Trophoblast cell (in vitro differentiated cells and primary cell): ENCODE results near the gene ADAM15.
A peak's percentile ranks its signal among the peaks of the same experiment; 100 is the strongest.

ENCODE experiments used
- DNase-seq, 2 donors: peaks; one replicate each; pipeline ENCODE4 v3.0.0-alpha.2; 2016
- H2AFZ ChIP-seq: 2 replicates; pipeline ENCODE4 v1.6.1; 2013; ENCODE audit warnings: low read length, moderate library complexity, mild to moderate bottlenecking; ENCODE audit not compliant: insufficient read depth, poor library complexity
- H2AK5ac ChIP-seq: 2 replicates; pipeline ENCODE4 v1.6.1; 2013; ENCODE audit warnings: mild to moderate bottlenecking, low read length
- H2BK120ac ChIP-seq: 2 replicates; pipeline ENCODE4 v1.6.1; 2013; ENCODE audit warnings: low read length, mild to moderate bottlenecking, moderate library complexity; ENCODE audit not compliant: insufficient read depth, poor library complexity
- H2BK12ac ChIP-seq: 2 replicates; pipeline ENCODE4 v1.6.1; 2013; ENCODE audit warnings: mild to moderate bottlenecking, low read length, moderate library complexity
- H2BK5ac ChIP-seq: 2 replicates; pipeline ENCODE4 v1.6.1; 2013; ENCODE audit warnings: low read length, low read depth, moderate library complexity, mild to moderate bottlenecking; ENCODE audit not compliant: poor library complexity
- H3K14ac ChIP-seq: 2 replicates; pipeline ENCODE4 v1.6.1; 2013; ENCODE audit warnings: mild to moderate bottlenecking, low read length
- H3K18ac ChIP-seq: 2 replicates; pipeline ENCODE4 v1.6.1; 2013; ENCODE audit warnings: mild to moderate bottlenecking, low read length
- H3K23ac ChIP-seq: 2 replicates; pipeline ENCODE4 v1.6.1; 2013; ENCODE audit warnings: low read length
- H3K27ac ChIP-seq: 2 replicates; pipeline ENCODE4 v1.5.1; 2013; ENCODE audit warnings: low read depth, mild to moderate bottlenecking, inconsistent platforms, low read length, moderate library complexity
- H3K27me3 ChIP-seq: 2 replicates; pipeline ENCODE4 v1.6.1; 2013; ENCODE audit warnings: inconsistent platforms, mild to moderate bottlenecking, low read length, moderate library complexity; ENCODE audit not compliant: insufficient read depth
- H3K36me3 ChIP-seq, 2 experiments: 1 replicate in 1 of 2; 2 replicates in 1 of 2; pipeline ENCODE4 v1.6.1; 2013; ENCODE audit warnings: low read length in 2 of 2, mild to moderate bottlenecking in 2 of 2, moderate library complexity in 1 of 2; ENCODE audit not compliant: insufficient read depth in 2 of 2, control insufficient read depth in 1 of 2
- H3K4ac ChIP-seq: 2 replicates; pipeline ENCODE4 v1.6.1; 2013; ENCODE audit warnings: low read depth, mild to moderate bottlenecking, low read length, moderate library complexity
- H3K4me1 ChIP-seq, 2 experiments: 1 replicate in 1 of 2; 2 replicates in 1 of 2; pipeline ENCODE4 v1.6.1; 2013; ENCODE audit warnings: low read length in 2 of 2, mild to moderate bottlenecking in 2 of 2, moderate library complexity in 1 of 2; ENCODE audit not compliant: insufficient read depth in 2 of 2, control insufficient read depth in 1 of 2
- H3K4me2 ChIP-seq: 2 replicates; pipeline ENCODE4 v1.6.1; 2013; ENCODE audit warnings: inconsistent platforms, mild to moderate bottlenecking, low read length, moderate library complexity
- H3K4me3 ChIP-seq: 2 replicates; pipeline ENCODE4 v1.5.1; 2013; ENCODE audit warnings: mild to moderate bottlenecking, low read depth, low read length, inconsistent platforms
- H3K79me1 ChIP-seq: one replicate; pipeline ENCODE4 v1.6.1; 2013; ENCODE audit warnings: low read length
- H3K79me2 ChIP-seq: 2 replicates; pipeline ENCODE4 v1.6.1; 2013; ENCODE audit warnings: low read length, mild to moderate bottlenecking; ENCODE audit not compliant: control insufficient read depth, insufficient read depth, poor library complexity
- H3K9ac ChIP-seq: 2 replicates; pipeline ENCODE4 v1.6.1; 2013; ENCODE audit warnings: mild to moderate bottlenecking, low read length
- H3K9me3 ChIP-seq: 2 replicates; pipeline ENCODE4 v1.6.1; 2013; ENCODE audit warnings: low read depth, mild to moderate bottlenecking, control low read depth, inconsistent platforms, low read length; ENCODE audit not compliant: insufficient read depth
- H4K12ac ChIP-seq: 2 replicates; pipeline ENCODE4 v1.6.1; 2013; ENCODE audit warnings: low read depth, mild to moderate bottlenecking, low read length, moderate library complexity
- H4K8ac ChIP-seq: 2 replicates; pipeline ENCODE4 v1.6.1; 2013; ENCODE audit warnings: low read depth, mild to moderate bottlenecking, low read length, moderate library complexity
- H4K91ac ChIP-seq: one replicate; pipeline ENCODE4 v1.6.1; 2013; ENCODE audit warnings: low read depth, mild to moderate bottlenecking, low read length, moderate library complexity
- WGBS: extraction: QIAGEN DNeasy Blood & Tissue Kit; methylation state at CpG from one replicate; pipeline ENCODE4 v1.1.7; 2013; ENCODE audit warnings: missing lambda C conversion rate; ENCODE audit not compliant: insufficient read length, insufficient coverage; ENCODE audit errors: extremely low coverage; 5-methylcytosine and 5-hydroxymethylcytosine counted together

ADAM15 gene

GRCh38 chr1:155108296-155108695 is 57.2 kb downstream of the ADAM15 start:
- no peak overlapping the region for H3K4me2 ChIP-seq
- no peak overlapping the region for H3K18ac ChIP-seq
- no peak overlapping the region for H3K27ac ChIP-seq
- H2BK12ac ChIP-seq, result no peak overlapping the region
- no peak overlapping the region for H2AK5ac ChIP-seq
- H3K79me1 ChIP-seq, result peaks cover 8% of the 10 kb centered on the region
- no peak overlapping the region for H3K4ac ChIP-seq
- H3K23ac ChIP-seq, result no peak overlapping the region
- WGBS, result no CpG with 5 or more reads among the region's 5 CpGs
- H3K4me1 ChIP-seq, result peaks cover 8 to 13% of the 10 kb centered on the region in 2 experiments
- H3K9ac ChIP-seq, result no peak overlapping the region
- DNase-seq, result no peak
- no peak overlapping the region for H4K8ac ChIP-seq
- H2AFZ ChIP-seq, result no peak overlapping the region
- H3K9me3 ChIP-seq, result no peaks in the 10 kb centered on the region
- no peak overlapping the region for H3K4me3 ChIP-seq
- no peak overlapping the region for H2BK120ac ChIP-seq
- no peak overlapping the region for H4K12ac ChIP-seq
- no peaks in the 10 kb centered on the region for H3K27me3 ChIP-seq
- H2BK5ac ChIP-seq, result no peak overlapping the region
- no peak overlapping the region for H3K14ac ChIP-seq
- H4K91ac ChIP-seq, result peak overlapping the region; percentile 28
- no peaks in the 10 kb centered on the region for H3K36me3 ChIP-seq
- peaks cover 2% of the 10 kb centered on the region for H3K79me2 ChIP-seq

- DNase-seq, result no peak
- WGBS, result no CpG with 5 or more reads among the region's 8 CpGs
- H2BK12ac ChIP-seq, result no peak overlapping the region
Observed at GRCh38 chr1:155110381-155110780, 59.3 kb downstream of the ADAM15 start.

GRCh38 chr1:155110826-155111225 is 59.7 kb downstream of the ADAM15 start:
- Histone ChIP-seq H2BK5ac (no peak overlapping the region), H3K79me1 (peaks cover 10% of the 10 kb centered on the region), H3K4me2 (no peak overlapping the region), H2BK12ac (no peak overlapping the region), H3K14ac (no peak overlapping the region), H3K9me3 (no peaks in the 10 kb centered on the region), H3K4ac (no peak overlapping the region), H4K91ac (no peak overlapping the region), H3K23ac (no peak overlapping the region), H3K9ac (no peak overlapping the region), H3K36me3 (no peaks in the 10 kb centered on the region), H3K27ac (no peak overlapping the region), H3K4me3 (no peak overlapping the region), H3K27me3 (no peaks in the 10 kb centered on the region), H2AFZ (no peak overlapping the region), H4K12ac (no peak overlapping the region), H3K4me1 (peaks cover 9 to 16% of the 10 kb centered on the region in 2 experiments), H2AK5ac (no peak overlapping the region), H3K18ac (no peak overlapping the region), H4K8ac (no peak overlapping the region), H3K79me2 (peaks cover 2% of the 10 kb centered on the region), H2BK120ac (no peak overlapping the region)
- no peak for DNase-seq
- no CpG with 5 or more reads among the region's 8 CpGs for WGBS

More at GRCh38 chr1:155110381-155110780, 59.3 kb downstream of the ADAM15 start:
- H3K79me1 ChIP-seq, result peaks cover 10% of the 10 kb centered on the region
- H3K18ac ChIP-seq, result no peak overlapping the region
- no peak overlapping the region for H4K8ac ChIP-seq
- peaks cover 9 to 19% of the 10 kb centered on the region in 2 experiments for H3K4me1 ChIP-seq
- no peak overlapping the region for H3K4ac ChIP-seq
- no peaks in the 10 kb centered on the region for H3K9me3 ChIP-seq
- no peaks in the 10 kb centered on the region for H3K36me3 ChIP-seq
- H2BK120ac ChIP-seq, result no peak overlapping the region
- H3K9ac ChIP-seq, result no peak overlapping the region
- no peak overlapping the region for H3K4me3 ChIP-seq
- no peak overlapping the region for H3K14ac ChIP-seq
- no peak overlapping the region for H3K23ac ChIP-seq
- no peak overlapping the region for H2AFZ ChIP-seq
- no peaks in the 10 kb centered on the region for H3K27me3 ChIP-seq
- H3K4me2 ChIP-seq, result no peak overlapping the region
- H3K27ac ChIP-seq, result no peak overlapping the region
- no peak overlapping the region for H4K12ac ChIP-seq
- no peak overlapping the region for H2AK5ac ChIP-seq
- H4K91ac ChIP-seq, result no peak overlapping the region
- H2BK5ac ChIP-seq, result no peak overlapping the region
- peaks cover 2% of the 10 kb centered on the region for H3K79me2 ChIP-seq
